Glutamatergic neuron (in vitro differentiated cells): Measurements from ENCODE around the gene MIAT. TPM values are rescaled to one million over a fixed set of nuclear protein-coding genes. Genes with fewer than 3 reads are reported as not detected.

Source experiments
- DNase-seq: peaks from one replicate; pipeline ENCODE4 v3.0.0; 2022
- H3K27ac Mint-ChIP-seq: one replicate; pipeline ENCODE4 v1.8.0; 2020; ENCODE audit warnings: mild to moderate bottlenecking, mixed read lengths, inconsistent platforms; ENCODE audit not compliant: unreplicated experiment
- H3K27me3 Mint-ChIP-seq: one replicate; pipeline ENCODE4 v1.8.0; 2020; ENCODE audit warnings: mild to moderate bottlenecking, moderate library complexity, mixed read lengths, inconsistent platforms; ENCODE audit not compliant: unreplicated experiment
- H3K36me3 Mint-ChIP-seq: one replicate; pipeline ENCODE4 v1.8.0; 2020; ENCODE audit warnings: mild to moderate bottlenecking, mixed read lengths, inconsistent platforms; ENCODE audit not compliant: unreplicated experiment
- H3K4me1 Mint-ChIP-seq: one replicate; pipeline ENCODE4 v1.8.0; 2020; ENCODE audit warnings: mild to moderate bottlenecking, low read depth, mixed read lengths, inconsistent platforms; ENCODE audit not compliant: unreplicated experiment
- H3K4me3 Mint-ChIP-seq: one replicate; pipeline ENCODE4 v1.8.0; 2020; ENCODE audit warnings: mild to moderate bottlenecking, mixed read lengths, inconsistent platforms; ENCODE audit not compliant: unreplicated experiment
- H3K9me3 Mint-ChIP-seq: one replicate; pipeline ENCODE4 v1.8.0; 2020; ENCODE audit warnings: mild to moderate bottlenecking, moderate library complexity, mixed read lengths, inconsistent platforms; ENCODE audit not compliant: unreplicated experiment
- total RNA-seq: library from RNA; stranded (reverse); fragmentation: NEBNext Ultra II Directional; extraction: Animal tissue kit (Norgen Biotek cat#: 25700); gene quantifications from one replicate; pipeline ENCODE4 v1.2.1, GENCODE V29; 2021; ENCODE audit not compliant: unreplicated experiment
- TF ChIP-seq, protein P1 (sequence below): fragments of 200-600 bp; sonication (generic); IDR thresholded peaks from one replicate; pipeline ENCODE4 v1.5.0; 2021; ENCODE audit not compliant: partially characterized antibody, unreplicated experiment

Gene MIAT
- total RNA-seq, 1 donor from 2014 or later, result 1,100 TPM

DNA sequence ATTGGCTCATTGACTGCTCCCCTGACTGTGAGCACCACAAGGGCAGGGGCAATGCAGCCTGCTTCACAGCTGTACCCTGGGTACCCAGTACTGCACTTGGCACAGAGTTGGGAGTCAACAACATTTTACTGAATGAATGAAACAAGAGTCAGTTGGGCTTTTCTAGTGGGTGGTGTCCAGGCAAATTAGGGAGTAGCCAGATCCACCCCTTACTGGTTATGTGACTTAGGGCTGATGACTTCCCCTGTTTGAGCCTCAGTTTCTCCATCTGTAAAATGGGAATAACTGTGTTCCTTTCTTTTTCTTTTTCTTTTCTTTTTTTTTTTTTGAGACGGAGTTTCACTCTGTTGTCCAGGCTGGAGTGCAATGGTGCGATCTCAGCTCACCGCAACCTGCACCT lies 23.1 kb downstream of the MIAT start:
- TF ChIP-seq, protein P1, sequence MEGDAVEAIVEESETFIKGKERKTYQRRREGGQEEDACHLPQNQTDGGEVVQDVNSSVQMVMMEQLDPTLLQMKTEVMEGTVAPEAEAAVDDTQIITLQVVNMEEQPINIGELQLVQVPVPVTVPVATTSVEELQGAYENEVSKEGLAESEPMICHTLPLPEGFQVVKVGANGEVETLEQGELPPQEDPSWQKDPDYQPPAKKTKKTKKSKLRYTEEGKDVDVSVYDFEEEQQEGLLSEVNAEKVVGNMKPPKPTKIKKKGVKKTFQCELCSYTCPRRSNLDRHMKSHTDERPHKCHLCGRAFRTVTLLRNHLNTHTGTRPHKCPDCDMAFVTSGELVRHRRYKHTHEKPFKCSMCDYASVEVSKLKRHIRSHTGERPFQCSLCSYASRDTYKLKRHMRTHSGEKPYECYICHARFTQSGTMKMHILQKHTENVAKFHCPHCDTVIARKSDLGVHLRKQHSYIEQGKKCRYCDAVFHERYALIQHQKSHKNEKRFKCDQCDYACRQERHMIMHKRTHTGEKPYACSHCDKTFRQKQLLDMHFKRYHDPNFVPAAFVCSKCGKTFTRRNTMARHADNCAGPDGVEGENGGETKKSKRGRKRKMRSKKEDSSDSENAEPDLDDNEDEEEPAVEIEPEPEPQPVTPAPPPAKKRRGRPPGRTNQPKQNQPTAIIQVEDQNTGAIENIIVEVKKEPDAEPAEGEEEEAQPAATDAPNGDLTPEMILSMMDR, result no peak
- no peak for DNase-seq
- H3K27ac Mint-ChIP-seq, result no peak overlapping the region
- H3K4me3 Mint-ChIP-seq, result no peak overlapping the region
- peaks cover 12% of the 10 kb centered on the region for H3K4me1 Mint-ChIP-seq
- no peaks in the 10 kb centered on the region for H3K36me3 Mint-ChIP-seq
- H3K27me3 Mint-ChIP-seq, result peaks cover 10% of the 10 kb centered on the region
- peaks cover 11% of the 10 kb centered on the region for H3K9me3 Mint-ChIP-seq

DNA sequence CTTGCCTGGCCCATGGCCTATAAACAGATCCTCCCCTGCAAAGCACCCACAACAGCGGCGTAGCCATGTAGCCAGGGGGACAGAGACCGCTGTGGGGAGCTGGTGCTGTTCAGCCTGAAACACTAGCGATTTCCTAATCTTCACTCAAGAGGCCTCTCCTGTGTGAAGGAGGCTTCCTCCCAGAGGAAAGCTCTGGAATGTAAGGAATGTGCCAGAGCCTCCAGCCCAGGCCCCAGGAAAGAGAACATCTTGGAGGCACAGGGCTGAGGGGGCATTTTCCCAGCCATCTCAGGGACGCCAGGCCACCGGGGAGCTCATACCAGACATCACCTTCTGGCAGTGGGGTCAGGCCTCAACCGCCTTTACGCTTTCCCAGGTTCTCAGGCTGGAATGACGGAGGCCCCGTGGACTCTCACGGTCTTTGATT lies 24.0 kb downstream of the MIAT start:
- TF ChIP-seq, protein P1, result no peak
- Mint-ChIP-seq H3K9me3 (peaks cover 2% of the 10 kb centered on the region), H3K27ac (no peak overlapping the region), H3K27me3 (peaks cover 5% of the 10 kb centered on the region), H3K4me3 (no peak overlapping the region), H3K36me3 (no peaks in the 10 kb centered on the region), H3K4me1 (peaks cover 4% of the 10 kb centered on the region)
- no peak for DNase-seq

DNA sequence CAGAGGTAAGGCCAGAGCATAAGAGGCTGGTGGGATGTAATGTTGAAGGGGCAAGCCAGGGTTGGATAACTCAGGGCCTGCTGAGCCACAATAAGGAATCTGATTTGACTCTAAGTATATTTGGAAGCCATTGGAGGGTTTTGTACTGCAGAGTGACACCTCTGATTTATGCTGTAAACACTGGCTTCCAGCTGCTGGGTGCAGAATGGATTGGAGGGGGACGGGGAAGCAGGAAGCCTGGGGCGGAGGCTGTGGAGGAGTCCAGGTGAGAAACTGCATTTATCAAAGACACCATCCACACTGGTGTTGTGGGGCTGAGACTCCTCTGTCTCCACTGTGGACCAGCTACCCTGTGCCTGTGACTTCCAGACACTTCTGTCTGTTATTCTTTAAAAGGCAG lies 26.8 kb downstream of the MIAT start:
- Mint-ChIP-seq H3K4me3 (no peak overlapping the region), H3K27me3 (peaks cover 5% of the 10 kb centered on the region), H3K36me3 (no peaks in the 10 kb centered on the region), H3K9me3 (peaks cover 2% of the 10 kb centered on the region), H3K4me1 (no peaks in the 10 kb centered on the region), H3K27ac (no peak overlapping the region)
- DNase-seq, result no peak
- TF ChIP-seq, protein P1, result no peak

DNA sequence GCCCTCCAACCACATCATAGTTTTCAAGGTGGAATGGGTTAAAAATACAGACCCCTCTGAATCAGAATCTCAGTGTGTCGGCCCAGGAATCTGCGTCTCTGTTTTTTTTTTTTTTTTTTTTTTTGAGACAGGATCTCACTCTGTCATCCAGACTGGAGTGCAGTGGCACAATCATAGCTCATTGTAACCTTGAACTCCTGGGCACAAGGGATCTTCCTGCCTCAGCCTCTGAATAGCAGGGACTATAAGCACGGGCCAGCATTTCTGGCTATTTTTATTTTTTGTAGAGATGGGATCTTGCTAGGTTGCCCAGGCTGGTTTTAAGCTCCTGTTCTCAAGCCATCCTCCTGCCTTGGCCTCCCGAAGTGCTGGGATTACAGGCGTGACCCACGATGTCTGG lies 28.2 kb downstream of the MIAT start:
- Mint-ChIP-seq H3K9me3 (peaks cover 2% of the 10 kb centered on the region), H3K27ac (no peak overlapping the region), H3K4me3 (no peak overlapping the region), H3K4me1 (peaks cover 2% of the 10 kb centered on the region), H3K36me3 (no peaks in the 10 kb centered on the region), H3K27me3 (peaks cover 3% of the 10 kb centered on the region)
- DNase-seq, result no peak
- TF ChIP-seq, protein P1, result no peak

DNA sequence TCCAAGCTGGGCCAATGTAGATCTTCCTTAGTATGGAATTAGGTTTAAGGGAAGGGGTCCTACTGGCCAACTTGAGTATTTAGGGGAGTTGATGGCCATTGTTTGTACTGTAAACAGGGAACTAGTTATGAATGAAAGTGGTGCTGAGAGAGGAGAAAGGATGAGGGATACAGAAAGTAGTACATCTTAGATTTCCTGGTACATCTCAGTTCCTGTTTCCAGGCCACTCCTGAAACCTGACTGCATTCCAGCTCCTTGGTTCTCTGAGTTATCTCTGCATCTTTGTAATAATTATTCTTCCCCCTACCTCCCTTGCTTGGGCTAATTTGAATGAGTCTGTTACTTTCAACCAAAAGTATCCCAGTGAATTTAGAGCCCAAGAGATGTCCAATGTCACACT lies 30.1 kb downstream of the MIAT start:
- H3K27me3 Mint-ChIP-seq, result peaks cover 3% of the 10 kb centered on the region
- H3K4me1 Mint-ChIP-seq, result peaks cover 2% of the 10 kb centered on the region
- TF ChIP-seq, protein P1, result no peak
- no peak overlapping the region for H3K27ac Mint-ChIP-seq
- H3K4me3 Mint-ChIP-seq, result no peak overlapping the region
- no peaks in the 10 kb centered on the region for H3K36me3 Mint-ChIP-seq
- no peak for DNase-seq
- H3K9me3 Mint-ChIP-seq, result peaks cover 2% of the 10 kb centered on the region
